ENCODE data around the gene GALNT12.

DNA sequence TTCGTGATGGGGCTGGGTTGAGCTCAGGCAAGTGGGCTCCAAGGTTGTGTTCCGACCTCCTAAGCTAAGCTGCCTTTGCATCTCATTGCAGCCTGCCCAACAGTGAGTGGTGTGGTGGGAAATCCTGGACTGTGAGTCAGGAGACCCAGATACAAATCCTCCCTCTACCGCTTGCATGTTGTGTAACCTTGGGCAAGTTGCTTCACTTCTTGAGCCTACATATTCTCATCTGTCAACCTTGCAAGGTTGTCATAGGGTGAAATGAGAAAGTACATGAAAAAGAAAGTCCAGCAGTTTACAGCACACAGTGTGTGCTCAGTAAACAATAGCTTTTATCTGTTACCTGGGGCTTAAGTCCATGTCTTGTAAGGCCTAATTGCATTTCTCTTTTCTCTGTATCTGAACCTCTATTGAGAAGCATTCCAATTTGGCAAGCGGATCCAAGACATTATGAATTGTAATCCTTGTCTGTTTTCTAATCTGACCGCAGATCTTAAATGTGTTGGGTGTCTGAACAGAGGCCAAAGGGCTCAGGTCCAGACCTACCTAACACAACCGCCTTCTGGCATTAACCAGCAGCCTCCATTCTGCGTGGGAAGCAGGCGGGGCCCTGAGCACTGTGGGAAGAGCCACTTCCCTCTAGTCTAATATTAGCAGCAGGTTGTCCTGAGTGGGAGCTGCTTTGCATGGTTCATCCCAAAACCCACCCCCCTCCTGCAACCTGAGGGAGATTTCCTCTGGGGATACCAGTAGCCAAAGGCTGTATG lies 1.8 kb upstream of the GALNT12 start:
- TF ChIP-seq YY1 (IDR thresholded peaks at IDR 0.05; ENCODE audit: extremely low read depth, insufficient replicate concordance, low read depth, low read length): no peak
- TF ChIP-seq, protein P1, sequence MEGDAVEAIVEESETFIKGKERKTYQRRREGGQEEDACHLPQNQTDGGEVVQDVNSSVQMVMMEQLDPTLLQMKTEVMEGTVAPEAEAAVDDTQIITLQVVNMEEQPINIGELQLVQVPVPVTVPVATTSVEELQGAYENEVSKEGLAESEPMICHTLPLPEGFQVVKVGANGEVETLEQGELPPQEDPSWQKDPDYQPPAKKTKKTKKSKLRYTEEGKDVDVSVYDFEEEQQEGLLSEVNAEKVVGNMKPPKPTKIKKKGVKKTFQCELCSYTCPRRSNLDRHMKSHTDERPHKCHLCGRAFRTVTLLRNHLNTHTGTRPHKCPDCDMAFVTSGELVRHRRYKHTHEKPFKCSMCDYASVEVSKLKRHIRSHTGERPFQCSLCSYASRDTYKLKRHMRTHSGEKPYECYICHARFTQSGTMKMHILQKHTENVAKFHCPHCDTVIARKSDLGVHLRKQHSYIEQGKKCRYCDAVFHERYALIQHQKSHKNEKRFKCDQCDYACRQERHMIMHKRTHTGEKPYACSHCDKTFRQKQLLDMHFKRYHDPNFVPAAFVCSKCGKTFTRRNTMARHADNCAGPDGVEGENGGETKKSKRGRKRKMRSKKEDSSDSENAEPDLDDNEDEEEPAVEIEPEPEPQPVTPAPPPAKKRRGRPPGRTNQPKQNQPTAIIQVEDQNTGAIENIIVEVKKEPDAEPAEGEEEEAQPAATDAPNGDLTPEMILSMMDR (IDR thresholded peaks at IDR 0.05 in 2 of 3, conservative IDR thresholded peaks at IDR 0.05 in 1 of 3; ENCODE audit: borderline replicate concordance in 1 of 3, insufficient read depth in 1 of 3, low read depth in 2 of 3, low read length in 2 of 3): no peak
- TF ChIP-seq, protein P2, sequence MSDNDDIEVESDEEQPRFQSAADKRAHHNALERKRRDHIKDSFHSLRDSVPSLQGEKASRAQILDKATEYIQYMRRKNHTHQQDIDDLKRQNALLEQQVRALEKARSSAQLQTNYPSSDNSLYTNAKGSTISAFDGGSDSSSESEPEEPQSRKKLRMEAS (IDR thresholded peaks at IDR 0.05): no peak
- no peak for TF ChIP-seq POLR2A (IDR thresholded peaks at IDR 0.05; ENCODE audit: borderline replicate concordance, extremely low read depth, insufficient read depth, insufficient read length)
- no peak for TF ChIP-seq SP1 (IDR thresholded peaks at IDR 0.05; ENCODE audit: low read depth)
- no peak for TF ChIP-seq SIN3A (IDR thresholded peaks at IDR 0.05; ENCODE audit: low read depth)
- TF ChIP-seq, protein P3, sequence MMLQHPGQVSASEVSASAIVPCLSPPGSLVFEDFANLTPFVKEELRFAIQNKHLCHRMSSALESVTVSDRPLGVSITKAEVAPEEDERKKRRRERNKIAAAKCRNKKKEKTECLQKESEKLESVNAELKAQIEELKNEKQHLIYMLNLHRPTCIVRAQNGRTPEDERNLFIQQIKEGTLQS (IDR thresholded peaks at IDR 0.05): no peak
